GM12878 (cell line): ENCODE results near the gene BIK. TPM values are rescaled to one million over a fixed set of nuclear protein-coding genes. Genes with fewer than 3 reads are reported as not detected.

Experiments used
- ATAC-seq: fragments of 200-7000 bp; cut with Tn5 transposase; 3 replicates; pipeline ENCODE4 v1.9.1; 2020; ENCODE audit warnings: mild to moderate bottlenecking, moderate library complexity
- BruUV-seq: library from RNA; stranded (reverse); fragments of 400-500 nt; replicated peaks from 2 replicates; lab custom pipeline; 2021; lab: Mats Ljungman, UMichigan
- CTCF ChIA-PET: fragments of 300-600 bp; sonication (Branson Sonifier 250); formaldehyde crosslinking; extraction: SDS; loops from one replicate; lab custom pipeline; 2021; ENCODE audit warnings: inconsistent platforms; lab: Yijun Ruan, JAX
- POLR2A ChIA-PET: fragments of 350-600 bp; formaldehyde crosslinking; extraction: SDS; loops from one replicate; lab custom pipeline; 2021; ENCODE audit warnings: inconsistent platforms; lab: Charles Lee
- RAD21 ChIA-PET: fragments of 300-600 bp; sonication (Branson Sonifier 250); formaldehyde crosslinking; loops from one replicate; lab custom pipeline; 2023; ENCODE audit warnings: antibody characterized with exemption; ENCODE audit not compliant: unreplicated experiment; lab: Charles Lee
- SMC1A ChIA-PET: fragments of 300-600 bp; sonication (Branson Sonifier 250); formaldehyde crosslinking; loops from one replicate; lab custom pipeline; 2023; ENCODE audit not compliant: unreplicated experiment, uncharacterized antibody; lab: Charles Lee
- DNase-seq: peaks from one replicate; pipeline ENCODE4 v3.0.0-alpha.2; 2011; ENCODE audit warnings: low read depth, low spot score
- FAIRE-seq: peaks from 3 replicates; lab custom pipeline; 2011; peaks lifted over from hg19 to GRCh38; lab: Jason Lieb, UNC
- H2AFZ ChIP-seq: 2 replicates; pipeline ENCODE4 v1.6.0; 2011; ENCODE audit warnings: low read depth, low read length, control low read depth; ENCODE audit not compliant: control insufficient read depth
- H3K27ac ChIP-seq: 2 replicates; pipeline ENCODE4 v1.5.1; 2011; ENCODE audit warnings: control low read depth; ENCODE audit not compliant: control insufficient read depth, insufficient read depth
- H3K27me3 ChIP-seq, 2 experiments: replicated peaks in 1 of 2; 2 replicates each; pipeline versions ENCODE4 v1.6.0 to v1.6.1; 2011; ENCODE audit warnings: low read length in 1 of 2; ENCODE audit not compliant: control insufficient read depth in 2 of 2, insufficient read depth in 2 of 2
- H3K36me3 ChIP-seq, 2 experiments: 2 replicates each; pipeline ENCODE4 v1.5.1; 2011; ENCODE audit warnings: low read length in 1 of 2; ENCODE audit not compliant: control insufficient read depth in 2 of 2, insufficient read depth in 2 of 2
- H3K4me1 ChIP-seq: 2 replicates; pipeline ENCODE4 v1.6.1; 2011; ENCODE audit warnings: mild to moderate bottlenecking, low read length, moderate library complexity, mixed read lengths; ENCODE audit not compliant: control insufficient read depth, insufficient read depth
- H3K4me2 ChIP-seq: 2 replicates; pipeline ENCODE4 v1.6.0; 2011; ENCODE audit warnings: control low read depth; ENCODE audit not compliant: control insufficient read depth, insufficient read depth
- H3K4me3 ChIP-seq: fragments of 200-600 bp; sonication (generic); 2 replicates; pipeline ENCODE4 v1.5.1; 2016
- H3K79me2 ChIP-seq: 2 replicates; pipeline ENCODE4 v1.6.0; 2011; ENCODE audit warnings: low read length; ENCODE audit not compliant: control insufficient read depth, insufficient read depth
- H3K9ac ChIP-seq: 2 replicates; pipeline ENCODE4 v1.8.0; 2011; ENCODE audit warnings: low read length, control low read depth, mixed read lengths; ENCODE audit not compliant: control insufficient read depth, insufficient read depth
- H3K9me3 ChIP-seq: replicated peaks from 3 replicates; pipeline ENCODE4 v1.5.1; 2011; ENCODE audit warnings: mild to moderate bottlenecking, low read length; ENCODE audit not compliant: control insufficient read depth, insufficient read depth
- H4K20me1 ChIP-seq: 2 replicates; pipeline ENCODE4 v1.6.0; 2011; ENCODE audit not compliant: control insufficient read depth, insufficient read depth
- NFXL1 ChIP-seq: fragments of 450-650 bp; IDR thresholded peaks from 2 replicates; pipeline ENCODE4 v1.6.1; 2017; ENCODE audit warnings: antibody characterized with exemption, mild to moderate bottlenecking, borderline replicate concordance
- NR2C1 ChIP-seq: fragments of 450-650 bp; IDR thresholded peaks from 2 replicates; pipeline ENCODE4 v1.6.1; 2017; ENCODE audit warnings: antibody characterized with exemption, mild to moderate bottlenecking, moderate library complexity
- TCF3 ChIP-seq: IDR thresholded peaks from 2 replicates; pipeline ENCODE4 v1.6.1; 2012; ENCODE audit warnings: low read depth, mild to moderate bottlenecking, low read length, borderline replicate concordance; ENCODE audit not compliant: insufficient read depth
- WGBS: methylation state at CpG from one replicate; pipeline ENCODE4 v1.1.6; 2016; ENCODE audit warnings: low lambda C conversion rate; ENCODE audit not compliant: insufficient replicate concordance, insufficient coverage; ENCODE audit errors: missing lambda C conversion rate; 5-methylcytosine and 5-hydroxymethylcytosine counted together
- in situ Hi-C: fragments of 300-500 bp; cut with MboI; formaldehyde crosslinking; loops from 9 replicates; pipeline ENCODE4 v1.14.3; 2018; ENCODE audit warnings: mixed read lengths
- intact Hi-C: fragments of 100-400 bp; cut with micrococcal nuclease; formaldehyde crosslinking; loops from one replicate; pipeline ENCODE4 v1.14.2; 2022; ENCODE audit not compliant: unreplicated experiment
- polyA plus RNA-seq, 11 experiments: library from polyadenylated mRNA; depleted of rRNA in 4 of 11; unstranded in 6 of 11; stranded (reverse) in 5 of 11; fragments of >200 nt; fragmentation: Nextera tagmentation in 4 of 11; fragmentation: Illumina TruSeq in 1 of 11; extraction: Ambion mirVana in 4 of 11; extraction: Trizol in 1 of 11; gene quantifications; 1 replicate in 1 of 11; 2 replicates in 10 of 11; pipeline versions ENCODE4 v1.2.1 to v1.2.3, GENCODE V29; 2011 to 2016; ENCODE audit warnings: inconsistent platforms in 2 of 11, missing spikeins in 2 of 11, low read depth in 1 of 11
- total RNA-seq, 4 experiments: library from RNA; depleted of rRNA in 3 of 4; stranded (reverse); fragments of >200 nt in 3 of 4; fragmentation: Illumina TruSeq in 1 of 4; extraction: Trizol in 1 of 4; gene quantifications; 2 replicates each; pipeline versions ENCODE4 v1.2.1 to v1.2.3, GENCODE V29; 2013 to 2021
- TF ChIP-seq, protein P1 (sequence below): IDR thresholded peaks from 2 replicates; pipeline ENCODE4 v1.6.1; 2012; ENCODE audit warnings: mild to moderate bottlenecking, low read depth, low read length
- TF ChIP-seq, protein P2 (sequence below): fragments of 450-650 bp; IDR thresholded peaks from 2 replicates; pipeline ENCODE4 v1.6.1; 2014; ENCODE audit warnings: mild to moderate bottlenecking
- TF ChIP-seq, protein P3 (sequence below): fragments of 450-650 bp; IDR thresholded peaks from 2 replicates; pipeline ENCODE4 v1.6.1; 2017; ENCODE audit warnings: mild to moderate bottlenecking, moderate library complexity
- TF ChIP-seq, protein P4 (sequence below): fragments of 150-350 bp; IDR thresholded peaks from 2 replicates; pipeline ENCODE4 v1.6.1; 2016; ENCODE audit warnings: low read depth, low read length

Gene BIK
- total and polyA plus RNA-seq, 10 of the 15 experiments (the other 5 are each of a cell fraction or from before 2014, with no cell fraction given): 0.33 to 9.8 (median 3.9) TPM

DNA sequence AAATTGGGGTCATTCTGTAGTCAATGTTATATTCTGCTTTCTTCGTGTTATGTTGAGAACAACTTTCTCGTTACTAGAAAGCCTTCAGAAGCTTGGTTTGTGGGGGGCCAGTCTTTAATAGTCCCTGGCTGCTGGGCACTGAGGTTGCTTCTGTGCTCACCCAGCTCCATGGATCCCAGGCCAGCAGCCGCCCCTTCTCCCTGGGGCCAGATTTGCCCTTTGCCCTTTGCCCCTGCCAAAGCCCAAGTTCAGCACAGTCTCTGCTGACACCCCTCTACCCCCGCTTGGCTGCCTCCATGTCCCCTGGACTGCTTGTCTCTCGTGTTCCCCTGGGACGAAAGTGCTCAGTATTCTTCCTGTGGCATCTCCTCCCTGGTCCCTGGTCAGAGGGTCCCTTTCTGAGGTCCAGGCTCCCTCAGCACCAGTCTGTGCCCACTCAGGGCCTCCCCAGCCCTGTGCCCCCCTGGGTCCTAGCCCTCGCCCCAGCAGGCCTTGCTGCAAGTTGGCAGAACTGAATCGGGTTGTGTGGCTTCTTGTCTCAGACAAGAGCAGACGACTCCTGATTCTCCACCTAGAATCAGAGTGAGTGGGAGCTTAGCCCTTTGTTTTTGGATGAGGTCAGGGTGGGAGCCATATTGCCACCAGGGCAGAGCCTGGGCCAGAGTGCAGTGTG, 47.5 kb downstream of the BIK start (continued):
- TF ChIP-seq, protein P1, sequence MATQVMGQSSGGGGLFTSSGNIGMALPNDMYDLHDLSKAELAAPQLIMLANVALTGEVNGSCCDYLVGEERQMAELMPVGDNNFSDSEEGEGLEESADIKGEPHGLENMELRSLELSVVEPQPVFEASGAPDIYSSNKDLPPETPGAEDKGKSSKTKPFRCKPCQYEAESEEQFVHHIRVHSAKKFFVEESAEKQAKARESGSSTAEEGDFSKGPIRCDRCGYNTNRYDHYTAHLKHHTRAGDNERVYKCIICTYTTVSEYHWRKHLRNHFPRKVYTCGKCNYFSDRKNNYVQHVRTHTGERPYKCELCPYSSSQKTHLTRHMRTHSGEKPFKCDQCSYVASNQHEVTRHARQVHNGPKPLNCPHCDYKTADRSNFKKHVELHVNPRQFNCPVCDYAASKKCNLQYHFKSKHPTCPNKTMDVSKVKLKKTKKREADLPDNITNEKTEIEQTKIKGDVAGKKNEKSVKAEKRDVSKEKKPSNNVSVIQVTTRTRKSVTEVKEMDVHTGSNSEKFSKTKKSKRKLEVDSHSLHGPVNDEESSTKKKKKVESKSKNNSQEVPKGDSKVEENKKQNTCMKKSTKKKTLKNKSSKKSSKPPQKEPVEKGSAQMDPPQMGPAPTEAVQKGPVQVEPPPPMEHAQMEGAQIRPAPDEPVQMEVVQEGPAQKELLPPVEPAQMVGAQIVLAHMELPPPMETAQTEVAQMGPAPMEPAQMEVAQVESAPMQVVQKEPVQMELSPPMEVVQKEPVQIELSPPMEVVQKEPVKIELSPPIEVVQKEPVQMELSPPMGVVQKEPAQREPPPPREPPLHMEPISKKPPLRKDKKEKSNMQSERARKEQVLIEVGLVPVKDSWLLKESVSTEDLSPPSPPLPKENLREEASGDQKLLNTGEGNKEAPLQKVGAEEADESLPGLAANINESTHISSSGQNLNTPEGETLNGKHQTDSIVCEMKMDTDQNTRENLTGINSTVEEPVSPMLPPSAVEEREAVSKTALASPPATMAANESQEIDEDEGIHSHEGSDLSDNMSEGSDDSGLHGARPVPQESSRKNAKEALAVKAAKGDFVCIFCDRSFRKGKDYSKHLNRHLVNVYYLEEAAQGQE: no peak

DNA sequence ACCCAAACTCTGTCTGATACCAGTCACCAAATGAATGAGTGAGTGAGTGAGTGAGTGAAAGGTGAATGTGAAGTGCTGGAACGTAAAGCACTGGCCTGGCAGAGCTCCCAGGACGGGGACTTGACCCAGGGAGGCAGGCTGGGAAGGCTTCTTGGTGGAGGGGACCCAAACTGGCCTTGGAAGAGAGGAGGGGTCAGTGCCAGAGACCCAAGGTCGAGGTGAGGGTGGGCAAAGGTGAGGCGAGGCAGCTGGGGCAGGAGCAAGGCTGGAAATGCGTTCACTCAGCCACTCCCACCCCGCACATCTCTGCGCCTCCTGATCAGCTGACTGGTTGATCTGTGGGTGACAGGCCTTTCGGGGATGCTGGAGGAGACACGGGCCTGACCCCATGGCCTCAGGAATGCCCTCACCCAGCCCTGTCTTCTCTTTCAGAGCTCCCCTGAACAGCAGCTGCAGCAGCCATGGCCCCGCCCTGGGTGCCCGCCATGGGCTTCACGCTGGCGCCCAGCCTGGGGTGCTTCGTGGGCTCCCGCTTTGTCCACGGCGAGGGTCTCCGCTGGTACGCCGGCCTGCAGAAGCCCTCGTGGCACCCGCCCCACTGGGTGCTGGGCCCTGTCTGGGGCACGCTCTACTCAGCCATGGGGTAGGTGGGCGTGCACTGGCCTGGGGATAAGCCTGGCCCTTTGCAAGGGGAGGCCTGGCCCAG, 48.4 kb downstream of the BIK start:
- SMC1A ChIA-PET: no interaction called here
- Histone ChIP-seq H4K20me1 (no peaks in the 10 kb centered on the region), H3K27me3 (no peaks in the 10 kb centered on the region; a peak in 1 of 4 replicates), H3K36me3 (no peaks in the 10 kb centered on the region), H3K27ac (no peak overlapping the region), H3K4me2 (no peak overlapping the region), H3K4me1 (no peaks in the 10 kb centered on the region; the same call in 1 of the 2 replicates), H3K9ac (no peak overlapping the region), H3K9me3 (no peaks in the 10 kb centered on the region), H3K79me2 (no peaks in the 10 kb centered on the region; the same call in 1 of the 2 replicates), H2AFZ (no peak overlapping the region), H3K4me3 (no peak overlapping the region)
- ATAC-seq (no peak), DNase-seq (no peak), FAIRE-seq (no peak)
- 88% methylated on average over 24 of the region's 24 CpGs for WGBS
- BruUV-seq: no TSS peak
- intact Hi-C loops: no loop called here
- RAD21 ChIA-PET: no interaction called here
- POLR2A ChIA-PET: no interaction called here
- in situ Hi-C loops: no loop called here
- CTCF ChIA-PET: interaction anchor here (0.5 to 0.6 kb wide), 3 partner anchors 73 to 1492 kb away, joined by 3 read pairs; no protein-coding TSS in a partner anchor
- TF ChIP-seq, protein P2, sequence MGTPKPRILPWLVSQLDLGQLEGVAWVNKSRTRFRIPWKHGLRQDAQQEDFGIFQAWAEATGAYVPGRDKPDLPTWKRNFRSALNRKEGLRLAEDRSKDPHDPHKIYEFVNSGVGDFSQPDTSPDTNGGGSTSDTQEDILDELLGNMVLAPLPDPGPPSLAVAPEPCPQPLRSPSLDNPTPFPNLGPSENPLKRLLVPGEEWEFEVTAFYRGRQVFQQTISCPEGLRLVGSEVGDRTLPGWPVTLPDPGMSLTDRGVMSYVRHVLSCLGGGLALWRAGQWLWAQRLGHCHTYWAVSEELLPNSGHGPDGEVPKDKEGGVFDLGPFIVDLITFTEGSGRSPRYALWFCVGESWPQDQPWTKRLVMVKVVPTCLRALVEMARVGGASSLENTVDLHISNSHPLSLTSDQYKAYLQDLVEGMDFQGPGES: no peak
- no peak for TF ChIP-seq NFXL1
- no peak for TF ChIP-seq NR2C1
- TF ChIP-seq, protein P3, sequence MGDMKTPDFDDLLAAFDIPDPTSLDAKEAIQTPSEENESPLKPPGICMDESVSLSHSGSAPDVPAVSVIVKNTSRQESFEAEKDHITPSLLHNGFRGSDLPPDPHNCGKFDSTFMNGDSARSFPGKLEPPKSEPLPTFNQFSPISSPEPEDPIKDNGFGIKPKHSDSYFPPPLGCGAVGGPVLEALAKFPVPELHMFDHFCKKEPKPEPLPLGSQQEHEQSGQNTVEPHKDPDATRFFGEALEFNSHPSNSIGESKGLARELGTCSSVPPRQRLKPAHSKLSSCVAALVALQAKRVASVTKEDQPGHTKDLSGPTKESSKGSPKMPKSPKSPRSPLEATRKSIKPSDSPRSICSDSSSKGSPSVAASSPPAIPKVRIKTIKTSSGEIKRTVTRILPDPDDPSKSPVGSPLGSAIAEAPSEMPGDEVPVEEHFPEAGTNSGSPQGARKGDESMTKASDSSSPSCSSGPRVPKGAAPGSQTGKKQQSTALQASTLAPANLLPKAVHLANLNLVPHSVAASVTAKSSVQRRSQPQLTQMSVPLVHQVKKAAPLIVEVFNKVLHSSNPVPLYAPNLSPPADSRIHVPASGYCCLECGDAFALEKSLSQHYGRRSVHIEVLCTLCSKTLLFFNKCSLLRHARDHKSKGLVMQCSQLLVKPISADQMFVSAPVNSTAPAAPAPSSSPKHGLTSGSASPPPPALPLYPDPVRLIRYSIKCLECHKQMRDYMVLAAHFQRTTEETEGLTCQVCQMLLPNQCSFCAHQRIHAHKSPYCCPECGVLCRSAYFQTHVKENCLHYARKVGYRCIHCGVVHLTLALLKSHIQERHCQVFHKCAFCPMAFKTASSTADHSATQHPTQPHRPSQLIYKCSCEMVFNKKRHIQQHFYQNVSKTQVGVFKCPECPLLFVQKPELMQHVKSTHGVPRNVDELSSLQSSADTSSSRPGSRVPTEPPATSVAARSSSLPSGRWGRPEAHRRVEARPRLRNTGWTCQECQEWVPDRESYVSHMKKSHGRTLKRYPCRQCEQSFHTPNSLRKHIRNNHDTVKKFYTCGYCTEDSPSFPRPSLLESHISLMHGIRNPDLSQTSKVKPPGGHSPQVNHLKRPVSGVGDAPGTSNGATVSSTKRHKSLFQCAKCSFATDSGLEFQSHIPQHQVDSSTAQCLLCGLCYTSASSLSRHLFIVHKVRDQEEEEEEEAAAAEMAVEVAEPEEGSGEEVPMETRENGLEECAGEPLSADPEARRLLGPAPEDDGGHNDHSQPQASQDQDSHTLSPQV: no peak
- TF ChIP-seq, protein P4, sequence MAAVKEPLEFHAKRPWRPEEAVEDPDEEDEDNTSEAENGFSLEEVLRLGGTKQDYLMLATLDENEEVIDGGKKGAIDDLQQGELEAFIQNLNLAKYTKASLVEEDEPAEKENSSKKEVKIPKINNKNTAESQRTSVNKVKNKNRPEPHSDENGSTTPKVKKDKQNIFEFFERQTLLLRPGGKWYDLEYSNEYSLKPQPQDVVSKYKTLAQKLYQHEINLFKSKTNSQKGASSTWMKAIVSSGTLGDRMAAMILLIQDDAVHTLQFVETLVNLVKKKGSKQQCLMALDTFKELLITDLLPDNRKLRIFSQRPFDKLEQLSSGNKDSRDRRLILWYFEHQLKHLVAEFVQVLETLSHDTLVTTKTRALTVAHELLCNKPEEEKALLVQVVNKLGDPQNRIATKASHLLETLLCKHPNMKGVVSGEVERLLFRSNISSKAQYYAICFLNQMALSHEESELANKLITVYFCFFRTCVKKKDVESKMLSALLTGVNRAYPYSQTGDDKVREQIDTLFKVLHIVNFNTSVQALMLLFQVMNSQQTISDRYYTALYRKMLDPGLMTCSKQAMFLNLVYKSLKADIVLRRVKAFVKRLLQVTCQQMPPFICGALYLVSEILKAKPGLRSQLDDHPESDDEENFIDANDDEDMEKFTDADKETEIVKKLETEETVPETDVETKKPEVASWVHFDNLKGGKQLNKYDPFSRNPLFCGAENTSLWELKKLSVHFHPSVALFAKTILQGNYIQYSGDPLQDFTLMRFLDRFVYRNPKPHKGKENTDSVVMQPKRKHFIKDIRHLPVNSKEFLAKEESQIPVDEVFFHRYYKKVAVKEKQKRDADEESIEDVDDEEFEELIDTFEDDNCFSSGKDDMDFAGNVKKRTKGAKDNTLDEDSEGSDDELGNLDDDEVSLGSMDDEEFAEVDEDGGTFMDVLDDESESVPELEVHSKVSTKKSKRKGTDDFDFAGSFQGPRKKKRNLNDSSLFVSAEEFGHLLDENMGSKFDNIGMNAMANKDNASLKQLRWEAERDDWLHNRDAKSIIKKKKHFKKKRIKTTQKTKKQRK: no peak
- TF ChIP-seq TCF3: no peak
